ENCODE data around the gene CD302.

DNA sequence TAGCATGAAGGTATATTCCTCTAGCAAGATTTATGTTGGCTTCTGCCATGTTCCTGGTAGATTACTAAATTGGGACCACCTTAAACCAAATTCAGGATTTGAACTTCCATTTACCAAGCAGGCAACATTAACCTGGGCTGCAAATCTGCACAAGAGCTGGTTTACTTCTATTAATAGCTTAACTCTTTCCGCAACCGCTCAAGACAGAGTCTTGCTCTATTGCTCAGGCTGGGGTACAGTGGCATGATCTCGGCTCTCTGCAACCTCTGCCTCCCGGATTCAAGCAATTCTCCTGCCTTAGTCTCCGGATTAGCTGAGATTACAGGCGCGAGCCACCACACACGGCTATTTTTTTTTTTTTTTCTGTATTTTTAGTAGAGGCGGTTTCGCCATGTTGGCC, 77.3 kb downstream of the CD302 start:
- TF ChIP-seq CTCF (IDR thresholded peaks at IDR 0.05), result no peak
- no peak for TF ChIP-seq POLR2A (IDR thresholded peaks at IDR 0.05)

Data from testis (tissue), 2 donors.